ENCODE data around the gene REXO4.

DNA sequence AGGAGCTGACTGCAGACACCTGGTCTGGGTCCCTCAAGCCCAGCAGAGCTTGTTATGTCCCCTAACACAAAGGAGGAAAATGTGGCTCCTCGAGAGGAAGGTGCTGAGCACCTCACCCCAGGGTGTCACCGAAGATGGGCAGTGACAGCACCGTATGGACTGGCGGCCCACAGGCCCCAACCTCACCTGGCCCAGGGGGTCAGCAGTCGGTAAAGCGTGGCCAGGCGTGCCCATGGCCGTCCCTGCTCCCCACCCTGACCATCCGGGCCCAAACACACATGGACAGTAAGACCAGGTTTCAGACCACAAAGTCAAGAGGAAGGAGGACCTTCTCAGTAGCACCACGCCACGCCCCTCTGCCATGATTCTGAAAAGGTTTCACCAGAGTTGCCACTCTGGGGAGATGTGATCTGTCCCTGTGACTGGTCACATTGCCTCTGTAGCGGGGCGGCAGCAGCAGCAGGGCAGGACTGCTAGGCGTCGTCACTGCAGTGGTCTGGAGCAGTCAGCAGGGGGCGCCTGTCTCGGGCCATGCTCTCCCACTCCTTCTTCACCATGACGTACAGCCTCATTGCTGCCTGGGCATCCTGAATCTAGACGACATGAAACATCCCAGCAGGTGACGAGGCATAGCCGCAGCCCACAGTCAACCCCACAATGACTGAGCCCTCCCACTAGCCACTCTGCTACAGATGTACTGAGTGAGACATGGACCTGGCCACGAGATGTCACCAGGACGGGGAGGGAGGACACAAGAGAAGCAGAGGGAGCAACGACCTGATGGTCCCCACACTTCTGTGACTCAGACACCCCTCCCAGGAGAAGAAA, 11.1 kb downstream of the REXO4 start:
- no peak for TF ChIP-seq POLR2A (IDR thresholded peaks at IDR 0.05; ENCODE audit: extremely low read depth, insufficient read length)
- peak; percentile 91 for TF ChIP-seq CTCF (IDR thresholded peaks at IDR 0.05; ENCODE audit: low read depth, low read length)
- TF ChIP-seq, protein P1, sequence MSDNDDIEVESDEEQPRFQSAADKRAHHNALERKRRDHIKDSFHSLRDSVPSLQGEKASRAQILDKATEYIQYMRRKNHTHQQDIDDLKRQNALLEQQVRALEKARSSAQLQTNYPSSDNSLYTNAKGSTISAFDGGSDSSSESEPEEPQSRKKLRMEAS (IDR thresholded peaks at IDR 0.05; ENCODE audit: low read depth, low read length): peak; percentile 43; the same call in 1 of the 2 replicates
- TF ChIP-seq MYC (IDR thresholded peaks at IDR 0.05; ENCODE audit: low read depth, low read length): no peak
